ENCODE data around the gene UPK1B.
A peak's percentile ranks its signal among the peaks of the same experiment; 100 is the strongest.

Gene UPK1B

GRCh38 chr3:119194237-119195150, 21.1 kb downstream of the UPK1B start:
- DNase-seq: no peak
- no peaks in the 10 kb centered on the region for H3K9me3 Mint-ChIP-seq

DNA sequence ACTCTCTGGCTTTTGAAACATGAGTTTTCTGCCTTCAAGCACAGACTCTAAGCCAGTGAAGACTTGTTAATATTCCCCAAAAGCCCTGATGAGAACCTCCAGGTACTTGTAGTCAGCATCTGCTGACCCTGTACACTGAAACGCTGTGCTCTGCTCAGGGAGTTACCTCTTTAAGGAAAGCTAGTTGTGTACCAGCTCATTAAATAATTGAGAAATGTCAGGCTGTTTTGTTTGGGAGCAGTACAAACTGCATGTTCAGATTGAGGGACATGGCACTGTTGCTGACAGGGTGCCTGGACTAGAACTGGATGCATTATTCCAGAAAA, 21.7 kb downstream of the UPK1B start:
- Mint-ChIP-seq H3K4me3 (no peak overlapping the region), H3K9me3 (no peaks in the 10 kb centered on the region), H3K4me1 (no peaks in the 10 kb centered on the region), H3K36me3 (no peaks in the 10 kb centered on the region), H3K27me3 (no peaks in the 10 kb centered on the region), H3K27ac (no peak overlapping the region)
- CTCF ChIA-PET: no interaction called here
- no peak for DNase-seq

More at GRCh38 chr3:119194237-119195150, 21.1 kb downstream of the UPK1B start:
- Mint-ChIP-seq H3K4me1 (no peaks in the 10 kb centered on the region), H3K27ac (no peak overlapping the region), H3K36me3 (no peaks in the 10 kb centered on the region), H3K27me3 (no peaks in the 10 kb centered on the region), H3K4me3 (no peak overlapping the region)
- CTCF ChIA-PET: no interaction called here

DNA sequence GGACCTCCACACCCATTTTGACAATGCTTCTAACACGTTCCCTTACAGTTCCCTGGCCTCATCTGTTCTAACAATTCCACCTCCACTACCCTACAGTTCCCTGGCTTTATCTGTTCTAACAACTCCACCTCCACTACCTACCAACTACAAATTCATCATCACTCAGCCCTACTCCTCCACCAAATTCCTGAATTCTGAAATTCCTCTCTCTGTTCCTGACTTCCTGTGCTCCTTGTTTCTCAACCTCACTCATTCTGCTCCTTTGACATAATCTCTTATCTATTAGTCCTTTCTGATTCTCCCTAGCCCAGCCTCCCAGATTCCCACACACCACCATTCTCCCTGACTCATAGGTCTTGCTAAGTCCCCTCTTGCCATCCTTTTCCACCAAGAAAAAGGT, 22.5 kb downstream of the UPK1B start:
- no peak for DNase-seq
- Mint-ChIP-seq H3K4me1 (no peaks in the 10 kb centered on the region), H3K4me3 (no peak overlapping the region), H3K36me3 (no peaks in the 10 kb centered on the region), H3K27ac (no peak overlapping the region), H3K27me3 (no peaks in the 10 kb centered on the region), H3K9me3 (no peaks in the 10 kb centered on the region)
- CTCF ChIA-PET: no interaction called here

DNA sequence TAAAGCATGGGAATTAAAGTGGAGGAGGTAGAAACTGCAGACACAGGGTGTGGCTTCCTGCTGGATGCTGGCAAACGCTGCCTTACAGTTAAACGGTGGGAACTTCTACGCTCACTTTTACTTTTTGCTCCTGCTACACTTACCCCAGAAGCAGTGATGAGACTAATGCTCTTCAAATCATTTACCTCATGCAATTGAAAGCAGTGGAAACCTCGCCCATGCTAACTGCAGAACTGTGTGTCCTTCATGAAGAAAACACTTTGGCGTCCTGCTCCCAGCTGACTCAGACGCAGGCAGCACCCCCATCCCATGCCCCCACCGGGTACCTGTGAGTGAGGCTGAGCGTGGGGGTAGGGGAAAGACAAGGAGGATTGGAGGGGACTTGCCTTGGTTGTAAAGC, 31.8 kb downstream of the UPK1B start:
- peaks cover 25% of the 10 kb centered on the region for H3K36me3 Mint-ChIP-seq
- no peaks in the 10 kb centered on the region for H3K9me3 Mint-ChIP-seq
- DNase-seq: no peak
- H3K4me3 Mint-ChIP-seq: no peak overlapping the region
- H3K27me3 Mint-ChIP-seq: no peaks in the 10 kb centered on the region
- peaks cover 46% of the 10 kb centered on the region for H3K4me1 Mint-ChIP-seq
- CTCF ChIA-PET: no interaction called here
- no peak overlapping the region for H3K27ac Mint-ChIP-seq

- Mint-ChIP-seq H3K4me1 (peaks cover 46% of the 10 kb centered on the region), H3K9me3 (no peaks in the 10 kb centered on the region), H3K4me3 (no peak overlapping the region), H3K27me3 (no peaks in the 10 kb centered on the region), H3K36me3 (peaks cover 30% of the 10 kb centered on the region), H3K27ac (no peak overlapping the region)
- no peak for DNase-seq
- CTCF ChIA-PET: interaction anchor here (1.9 kb wide), 1 partner anchor 60 kb away, joined by 9 read pairs; the partner anchor contains the start of gene TEX55
Observed at GRCh38 chr3:119205685-119206084, 32.3 kb downstream of the UPK1B start.

GRCh38 chr3:119206611-119207511, 33.5 kb downstream of the UPK1B start:
- Mint-ChIP-seq H3K4me1 (peaks cover 48% of the 10 kb centered on the region), H3K27me3 (no peaks in the 10 kb centered on the region), H3K36me3 (peaks cover 38% of the 10 kb centered on the region), H3K9me3 (no peaks in the 10 kb centered on the region), H3K4me3 (peak overlapping the region; percentile 5), H3K27ac (peak overlapping the region; percentile 80)
- CTCF ChIA-PET: interaction anchor here (0.7 to 1.9 kb wide), 4 partner anchors 12 to 473 kb away, joined by 3 to 9 read pairs (median 3); partner anchors contain the start of gene TEX55
- peak; percentile 49 for DNase-seq

DNA sequence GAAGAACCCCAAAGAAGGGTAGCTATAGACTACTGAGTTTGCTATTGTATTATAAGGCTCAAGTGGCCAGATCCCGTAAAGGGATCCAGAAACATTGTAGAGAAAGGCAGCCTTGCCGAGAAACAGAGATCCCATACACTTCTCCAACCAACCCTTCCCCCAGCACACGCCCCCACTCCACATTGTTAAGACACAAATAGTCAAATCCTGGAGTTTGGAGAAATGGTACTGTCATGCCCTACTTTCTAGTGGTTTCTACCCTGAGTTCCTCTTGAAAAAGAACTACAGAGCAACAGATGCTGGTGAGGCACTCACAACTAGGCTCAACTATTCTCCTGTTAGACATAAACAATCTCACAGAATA, 34.1 kb downstream of the UPK1B start:
- H3K4me1 Mint-ChIP-seq: peaks cover 48% of the 10 kb centered on the region
- peaks cover 44% of the 10 kb centered on the region for H3K36me3 Mint-ChIP-seq
- H3K4me3 Mint-ChIP-seq: no peak overlapping the region
- H3K27me3 Mint-ChIP-seq: no peaks in the 10 kb centered on the region
- CTCF ChIA-PET: interaction anchor here (0.7 to 1.9 kb wide), 5 partner anchors 12 to 472 kb away, joined by 3 to 9 read pairs (median 3); partner anchors contain the start of gene TEX55
- H3K27ac Mint-ChIP-seq: peak overlapping the region; percentile 80
- H3K9me3 Mint-ChIP-seq: no peaks in the 10 kb centered on the region
- DNase-seq: no peak

- no peak for DNase-seq
- no peaks in the 10 kb centered on the region for H3K27me3 Mint-ChIP-seq
- H3K9me3 Mint-ChIP-seq: no peaks in the 10 kb centered on the region
- no peak overlapping the region for H3K27ac Mint-ChIP-seq
- CTCF ChIA-PET: interaction anchor here (1.9 kb wide), 1 partner anchor 30 kb away, joined by 6 read pairs; no protein-coding TSS in a partner anchor
- peaks cover 68% of the 10 kb centered on the region for H3K36me3 Mint-ChIP-seq
- peaks cover 32% of the 10 kb centered on the region for H3K4me1 Mint-ChIP-seq
- H3K4me3 Mint-ChIP-seq: no peak overlapping the region
Observed at GRCh38 chr3:119211193-119211592, 37.8 kb downstream of the UPK1B start.

GRCh38 chr3:119211803-119212202, 38.4 kb downstream of the UPK1B start:
- DNase-seq: no peak
- CTCF ChIA-PET: interaction anchor here (1.9 kb wide), 1 partner anchor 30 kb away, joined by 6 read pairs; no protein-coding TSS in a partner anchor
- H3K36me3 Mint-ChIP-seq: peaks cover 69% of the 10 kb centered on the region
- no peak overlapping the region for H3K4me3 Mint-ChIP-seq
- no peak overlapping the region for H3K27ac Mint-ChIP-seq
- peaks cover 26% of the 10 kb centered on the region for H3K4me1 Mint-ChIP-seq
- H3K27me3 Mint-ChIP-seq: no peaks in the 10 kb centered on the region
- no peaks in the 10 kb centered on the region for H3K9me3 Mint-ChIP-seq

DNA sequence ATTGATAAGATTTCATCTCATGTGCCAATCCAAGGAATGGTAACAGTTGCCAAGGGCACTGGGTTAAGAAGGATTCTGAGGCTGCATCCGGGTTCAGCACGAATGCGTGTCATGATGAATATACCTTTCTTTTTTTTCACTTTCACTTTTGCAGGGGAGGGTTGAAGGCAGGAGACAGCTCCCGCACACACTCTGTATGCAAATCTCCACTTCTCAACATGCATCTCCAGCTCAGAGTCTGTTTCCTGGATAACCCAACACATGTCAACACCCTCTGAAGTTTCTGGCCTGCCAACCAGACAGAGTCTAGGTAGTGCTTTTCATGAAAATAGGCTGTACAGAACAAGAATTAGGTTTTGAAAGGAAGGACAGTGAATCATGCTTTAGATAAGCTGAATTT, 45.7 kb downstream of the UPK1B start:
- Mint-ChIP-seq H3K27me3 (no peaks in the 10 kb centered on the region), H3K36me3 (peaks cover 62% of the 10 kb centered on the region), H3K27ac (peak overlapping the region; percentile 85), H3K9me3 (no peaks in the 10 kb centered on the region), H3K4me1 (peaks cover 40% of the 10 kb centered on the region), H3K4me3 (no peak overlapping the region)
- CTCF ChIA-PET: interaction anchor here (1.2 to 1.9 kb wide), 6 partner anchors 12 to 335 kb away, joined by 3 to 9 read pairs (median 4); partner anchors contain the start of genes B4GALT4 and TEX55
- peak; percentile 71 for DNase-seq

DNA sequence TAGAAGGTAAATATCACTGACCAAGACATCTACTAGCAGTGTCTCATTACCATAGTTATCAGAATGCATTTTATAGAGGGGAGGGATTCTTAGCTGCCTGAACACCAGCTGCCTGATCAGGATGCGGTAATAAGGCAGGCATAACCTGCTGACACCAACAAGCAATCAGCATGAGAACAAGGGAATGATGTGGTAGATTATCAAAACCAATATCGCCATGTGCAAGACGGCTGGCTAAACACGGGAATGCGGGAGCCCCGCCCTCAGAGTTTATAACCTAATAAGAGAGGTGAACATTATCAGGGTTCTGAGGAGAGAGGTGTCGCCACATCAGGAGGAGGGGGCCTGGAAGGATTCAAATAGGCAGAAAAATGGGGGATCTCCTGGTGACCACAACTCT, 46.8 kb downstream of the UPK1B start:
- peaks cover 61% of the 10 kb centered on the region for H3K36me3 Mint-ChIP-seq
- no peaks in the 10 kb centered on the region for H3K27me3 Mint-ChIP-seq
- H3K4me1 Mint-ChIP-seq: peaks cover 48% of the 10 kb centered on the region
- CTCF ChIA-PET: interaction anchor here (1.5 to 1.9 kb wide), 3 partner anchors 17 to 336 kb away, joined by 5 to 9 read pairs (median 7); partner anchors contain the start of gene B4GALT4
- H3K9me3 Mint-ChIP-seq: no peaks in the 10 kb centered on the region
- H3K4me3 Mint-ChIP-seq: no peak overlapping the region
- no peak for DNase-seq
- H3K27ac Mint-ChIP-seq: peak overlapping the region; percentile 67

DNA sequence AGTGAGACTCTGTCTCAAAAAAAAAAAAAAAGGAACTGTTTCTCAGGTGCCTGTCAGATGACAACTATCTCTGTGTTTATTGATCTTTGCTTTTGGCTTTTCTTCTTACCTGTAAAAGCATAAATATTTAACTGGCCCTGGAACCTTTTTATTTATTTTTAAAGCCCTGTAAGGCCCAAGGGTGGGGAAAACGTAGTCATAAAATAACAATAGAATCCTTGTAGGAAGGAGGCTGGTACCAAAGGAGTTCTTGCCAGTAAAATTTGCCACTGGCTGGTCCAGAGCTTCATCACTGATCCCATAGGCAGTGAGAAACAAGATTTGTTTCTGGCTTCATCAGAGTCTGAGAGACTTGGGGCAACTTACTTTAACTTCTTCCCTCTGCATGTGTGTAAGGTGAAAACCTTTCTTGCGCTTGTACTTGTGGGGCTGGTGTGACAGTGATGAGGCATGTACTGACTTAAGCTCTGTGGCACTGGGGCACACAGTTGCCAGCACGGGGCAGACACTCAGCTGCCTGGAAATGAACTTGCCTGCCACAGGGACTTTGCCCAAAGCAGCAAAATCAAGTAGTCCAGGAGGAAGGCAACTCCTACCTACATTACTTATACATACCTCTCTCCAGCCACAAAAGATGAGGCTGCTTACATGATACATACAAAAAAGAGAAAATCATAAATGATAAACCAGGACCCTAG, 47.7 kb downstream of the UPK1B start:
- no peak overlapping the region for H3K4me3 Mint-ChIP-seq
- peaks cover 49% of the 10 kb centered on the region for H3K4me1 Mint-ChIP-seq
- CTCF ChIA-PET: no interaction called here
- no peak overlapping the region for H3K27ac Mint-ChIP-seq
- DNase-seq: no peak
- H3K36me3 Mint-ChIP-seq: peaks cover 54% of the 10 kb centered on the region
- H3K27me3 Mint-ChIP-seq: no peaks in the 10 kb centered on the region
- no peaks in the 10 kb centered on the region for H3K9me3 Mint-ChIP-seq

- CTCF ChIA-PET: no interaction called here
- H3K4me3 Mint-ChIP-seq: no peak overlapping the region
- DNase-seq: no peak
- peaks cover 53% of the 10 kb centered on the region for H3K4me1 Mint-ChIP-seq
- peaks cover 59% of the 10 kb centered on the region for H3K36me3 Mint-ChIP-seq
- H3K27ac Mint-ChIP-seq: no peak overlapping the region
- H3K27me3 Mint-ChIP-seq: no peaks in the 10 kb centered on the region
- no peaks in the 10 kb centered on the region for H3K9me3 Mint-ChIP-seq
Observed at GRCh38 chr3:119221779-119222320, 48.5 kb downstream of the UPK1B start.

All from activated naive CD4-positive, alpha-beta T cell treated with anti-CD3 and anti-CD28 coated beads, Interleukin-2, amount 10 ng/mL, durations not matched to agents 7 days and 5 days (primary cell).